Kidney glomerular epithelial cell (primary cell): ENCODE data around the gene ACAN.

Source experiments
- DNase-seq: peaks from one replicate; lab custom pipeline; 2025; lab: John Stamatoyannopoulos, UW

The ACAN gene

DNA sequence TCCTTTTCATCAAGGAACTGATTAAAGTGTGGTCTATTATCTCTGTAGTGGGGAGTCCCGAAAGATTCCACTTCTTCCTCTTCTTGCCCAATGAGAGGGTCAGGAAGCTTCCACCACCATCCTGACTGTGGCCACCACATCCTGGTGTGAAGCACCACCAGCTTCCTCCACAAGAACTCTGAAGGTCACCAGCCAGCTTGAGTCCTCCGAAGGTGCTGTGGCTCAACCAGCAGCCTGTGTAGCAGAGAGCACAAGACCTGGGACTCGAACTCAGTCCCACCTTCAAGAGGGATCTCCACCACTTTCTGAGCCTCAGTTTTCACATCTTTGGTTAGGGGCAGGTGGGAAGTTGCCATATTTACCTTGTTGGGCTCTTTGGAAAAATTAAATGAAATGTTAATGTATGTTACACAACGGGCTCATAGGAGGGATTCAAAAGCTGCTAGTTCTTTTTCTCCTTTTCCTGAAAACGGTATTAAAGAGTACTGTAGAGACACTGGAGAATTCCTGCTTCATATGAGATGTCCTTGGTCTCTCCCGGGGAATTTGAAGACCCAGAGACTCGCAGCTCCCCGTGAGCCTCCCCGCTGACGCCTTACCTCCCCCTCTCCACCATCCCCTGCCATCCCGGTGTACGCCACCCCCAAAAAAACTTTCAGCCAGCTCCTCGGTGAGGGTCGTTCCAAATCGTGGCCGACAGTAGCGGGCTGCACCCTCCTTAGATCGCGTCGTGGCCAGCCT is 816 bp upstream of the ACAN start:
- no peak for DNase-seq

DNA sequence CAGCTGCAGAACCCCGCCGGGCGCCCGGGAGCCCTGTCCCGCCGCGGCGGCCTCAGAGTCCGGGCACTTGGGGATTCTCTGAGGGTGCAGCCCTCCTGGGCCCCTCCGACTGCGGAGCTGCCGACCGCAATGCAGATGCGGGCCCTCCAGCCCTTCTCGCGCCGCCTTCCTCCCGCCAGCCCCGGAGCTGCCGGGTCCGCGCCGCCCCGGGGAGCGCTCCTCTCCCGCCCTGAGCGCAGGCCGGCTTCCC is 320 bp upstream of the ACAN start:
- DNase-seq: no peak

DNA sequence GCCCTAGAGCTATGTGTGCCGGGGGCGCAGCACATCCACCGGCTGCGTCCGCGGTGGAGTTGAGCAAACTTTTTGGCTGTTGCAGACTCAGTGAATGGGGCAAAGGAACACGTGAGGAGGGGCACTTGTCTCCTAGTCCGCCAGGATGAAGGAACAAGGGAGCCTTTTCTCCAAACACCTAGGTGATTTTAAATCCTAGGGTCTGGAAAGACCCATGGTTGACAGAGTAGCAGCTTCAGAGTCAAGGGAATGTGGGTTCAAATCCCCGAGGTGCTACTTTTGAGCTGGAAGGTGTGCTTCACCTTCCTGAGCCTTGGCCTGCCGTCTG is 648 bp downstream of the ACAN start:
- no peak for DNase-seq

GRCh38 chr15:88804257-88804656 is 1.0 kb downstream of the ACAN start:
- DNase-seq: no peak

DNA sequence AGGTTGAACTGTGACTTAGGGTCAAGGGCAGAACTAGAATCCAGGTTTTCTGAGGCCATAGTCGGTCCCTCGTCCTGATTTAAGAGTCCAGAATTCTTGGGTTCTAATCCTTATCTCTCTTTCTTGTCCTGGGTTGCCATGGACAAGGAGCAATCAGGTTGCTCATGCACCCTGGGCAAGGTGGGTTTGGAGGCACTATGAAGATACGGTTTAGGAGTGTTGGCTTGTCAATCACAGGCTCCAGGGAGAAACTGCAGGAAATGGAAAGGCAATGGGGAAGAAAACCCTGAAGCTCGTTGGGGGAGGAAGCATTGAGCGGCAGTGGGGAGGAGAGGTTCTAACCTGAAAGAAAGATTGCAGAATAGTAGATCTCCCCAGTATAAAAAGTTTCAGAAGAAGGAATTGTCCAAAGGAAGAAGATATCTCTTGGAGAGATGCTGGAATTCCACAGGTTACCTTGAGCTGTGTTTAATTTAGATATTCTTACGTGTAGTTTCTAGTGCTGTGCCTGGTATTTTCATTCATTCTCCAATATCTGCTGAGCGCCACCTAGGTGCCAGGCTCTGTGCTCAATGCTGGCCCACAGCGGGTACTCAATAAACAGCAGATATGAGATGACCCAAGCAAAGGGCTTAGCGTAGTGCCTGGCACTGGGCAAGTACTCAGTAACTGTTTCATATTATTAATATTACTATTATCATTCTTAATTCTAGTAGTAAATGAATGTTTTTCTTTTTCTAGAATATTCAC is 2.0 kb downstream of the ACAN start:
- no peak for DNase-seq

GRCh38 chr15:88810446-88810845 is 7.2 kb downstream of the ACAN start:
- no peak for DNase-seq

GRCh38 chr15:88812133-88812532 is 8.9 kb downstream of the ACAN start:
- no peak for DNase-seq

DNA sequence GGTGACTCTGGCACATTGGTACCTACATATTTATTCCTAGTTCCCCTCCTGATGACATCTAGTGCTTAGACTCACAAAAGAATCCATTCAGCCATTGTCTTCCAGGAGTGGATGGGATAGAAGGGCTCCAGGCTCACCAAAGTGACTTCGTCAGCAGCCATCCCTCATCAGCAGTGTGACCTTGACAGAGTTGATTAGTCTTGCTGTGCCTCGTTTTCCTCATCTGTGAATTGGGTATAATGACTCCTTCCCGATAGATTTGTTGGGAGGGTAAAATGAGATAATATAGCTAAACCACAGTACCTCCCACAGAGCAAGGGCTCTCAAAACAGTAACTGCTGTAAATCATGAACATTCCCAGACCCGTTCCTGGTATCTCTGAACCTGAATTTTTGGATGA is 10.7 kb downstream of the ACAN start:
- DNase-seq: no peak

DNA sequence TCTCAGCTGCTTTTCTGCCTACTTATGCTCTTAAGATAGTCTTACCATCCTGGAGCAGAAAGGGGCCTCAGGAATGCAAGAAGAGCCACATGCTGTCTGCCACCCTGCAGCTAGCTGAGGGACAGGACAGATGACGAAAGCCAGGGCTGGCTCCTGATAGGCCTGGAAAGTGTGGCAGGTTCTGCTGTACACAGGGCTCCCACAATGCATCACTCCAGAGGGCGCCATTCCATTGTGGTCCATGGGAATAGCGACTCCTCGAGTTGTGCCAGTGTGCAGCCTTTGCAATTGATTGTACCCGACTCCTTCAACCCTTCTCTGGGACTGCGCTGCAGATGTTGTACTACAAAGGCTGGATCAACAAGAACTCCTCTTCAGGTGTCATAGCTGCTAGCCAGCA is 11.2 kb downstream of the ACAN start:
- no peak for DNase-seq

- no peak for DNase-seq
Measured at GRCh38 chr15:88818920-88819319, 15.7 kb downstream of the ACAN start.

- no peak for DNase-seq
Measured at GRCh38 chr15:88821993-88822392, 18.8 kb downstream of the ACAN start.

GRCh38 chr15:88828791-88829190 is 25.6 kb downstream of the ACAN start:
- no peak for DNase-seq

DNA sequence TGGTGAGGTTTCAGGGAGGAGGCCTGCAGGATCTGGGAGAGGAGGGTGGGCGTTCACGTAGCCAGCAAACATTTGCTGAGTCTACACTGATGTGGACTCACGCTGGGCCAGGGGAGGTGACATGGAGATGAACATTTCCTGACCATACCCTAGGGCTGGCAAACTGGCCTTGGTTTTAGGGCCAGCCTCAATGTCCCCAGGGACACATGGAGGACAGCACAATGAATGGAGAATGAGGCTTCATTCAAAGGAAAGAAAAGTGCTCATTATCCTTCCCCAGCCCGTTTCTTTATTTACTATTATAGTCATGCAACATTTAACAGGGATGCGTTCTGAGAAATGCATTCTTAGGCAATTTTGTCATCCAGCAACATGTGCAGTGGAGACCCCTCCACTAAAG is 26.8 kb downstream of the ACAN start:
- DNase-seq: no peak

GRCh38 chr15:88832820-88833730 is 29.8 kb downstream of the ACAN start:
- DNase-seq: no peak

DNA sequence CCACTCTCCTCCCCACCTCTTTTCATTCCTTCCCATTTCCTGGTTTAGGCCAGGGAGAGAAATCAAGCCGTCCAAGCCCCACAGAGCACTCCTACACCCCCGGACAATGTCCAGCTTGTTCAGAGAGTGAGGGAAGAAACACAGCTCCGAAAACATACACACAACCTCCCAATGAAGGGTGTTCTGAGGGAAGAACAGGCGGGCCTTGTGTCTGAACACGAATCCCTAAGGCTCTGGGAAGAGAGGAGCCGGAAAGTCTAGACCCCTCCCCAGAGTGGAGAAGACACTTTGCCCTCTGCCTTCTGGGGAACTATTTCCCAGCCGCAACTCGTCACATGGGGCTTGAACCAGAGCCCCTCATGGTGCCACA is 30.5 kb downstream of the ACAN start:
- no peak for DNase-seq

DNA sequence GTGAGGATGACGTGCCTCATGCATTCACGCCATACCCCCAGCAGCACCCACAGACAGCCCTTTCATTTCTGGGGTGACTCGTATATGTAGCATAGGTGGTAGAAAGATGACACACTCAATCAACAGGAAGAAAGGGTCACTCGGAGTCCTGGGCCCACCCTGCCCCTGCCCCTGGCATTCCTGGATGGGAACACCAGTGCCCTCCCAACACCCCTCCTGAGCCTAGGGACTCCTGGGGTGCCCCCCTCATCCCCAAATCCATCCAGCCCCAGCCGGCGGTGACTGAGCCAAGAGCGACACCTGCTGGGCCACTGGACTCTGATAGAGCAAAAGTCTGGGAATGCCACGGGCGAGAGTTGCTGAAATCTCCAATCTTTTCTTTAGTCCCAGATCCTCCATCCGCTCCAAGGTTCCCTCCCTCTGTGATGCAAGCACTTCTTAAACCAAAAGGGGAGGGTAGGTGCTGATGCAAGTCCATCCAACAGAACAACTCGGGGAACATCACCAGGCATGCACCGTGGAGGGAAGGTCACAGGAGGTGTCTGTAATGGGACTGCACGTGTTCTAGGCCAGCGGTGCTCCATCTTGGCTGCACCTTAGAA is 31.1 kb downstream of the ACAN start:
- peak; percentile 14 for DNase-seq

GRCh38 chr15:88835119-88835518 is 31.9 kb downstream of the ACAN start:
- no peak for DNase-seq

DNA sequence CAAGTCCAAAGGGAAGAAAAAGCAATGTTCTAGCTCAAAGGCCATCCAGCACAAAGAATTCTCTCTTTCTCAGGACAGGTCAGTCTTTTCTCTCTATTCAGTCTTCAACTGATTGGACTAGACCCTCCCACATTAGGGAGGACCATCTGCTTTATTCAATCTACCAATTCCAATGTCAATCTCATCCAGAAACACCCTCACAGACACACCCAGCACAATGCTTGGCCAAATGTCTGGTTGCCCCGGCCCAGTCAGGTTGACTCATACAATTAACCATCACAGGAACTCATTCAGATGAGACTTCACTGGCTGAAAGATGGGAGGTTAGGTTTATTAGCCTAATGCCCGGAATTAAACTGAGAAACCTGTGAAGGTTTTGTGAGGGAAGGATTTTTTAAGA is 32.4 kb downstream of the ACAN start:
- peak; percentile 11 for DNase-seq

DNA sequence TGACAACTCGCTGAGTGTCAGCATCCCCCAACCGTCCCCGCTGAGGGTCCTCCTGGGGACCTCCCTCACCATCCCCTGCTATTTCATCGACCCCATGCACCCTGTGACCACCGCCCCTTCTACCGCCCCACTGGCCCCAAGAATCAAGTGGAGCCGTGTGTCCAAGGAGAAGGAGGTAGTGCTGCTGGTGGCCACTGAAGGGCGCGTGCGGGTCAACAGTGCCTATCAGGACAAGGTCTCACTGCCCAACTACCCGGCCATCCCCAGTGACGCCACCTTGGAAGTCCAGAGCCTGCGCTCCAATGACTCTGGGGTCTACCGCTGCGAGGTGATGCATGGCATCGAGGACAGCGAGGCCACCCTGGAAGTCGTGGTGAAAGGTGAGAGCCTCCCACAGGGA is 35.4 kb downstream of the ACAN start:
- no peak for DNase-seq

- no peak for DNase-seq
Measured at GRCh38 chr15:88839146-88839545, 35.9 kb downstream of the ACAN start.

DNA sequence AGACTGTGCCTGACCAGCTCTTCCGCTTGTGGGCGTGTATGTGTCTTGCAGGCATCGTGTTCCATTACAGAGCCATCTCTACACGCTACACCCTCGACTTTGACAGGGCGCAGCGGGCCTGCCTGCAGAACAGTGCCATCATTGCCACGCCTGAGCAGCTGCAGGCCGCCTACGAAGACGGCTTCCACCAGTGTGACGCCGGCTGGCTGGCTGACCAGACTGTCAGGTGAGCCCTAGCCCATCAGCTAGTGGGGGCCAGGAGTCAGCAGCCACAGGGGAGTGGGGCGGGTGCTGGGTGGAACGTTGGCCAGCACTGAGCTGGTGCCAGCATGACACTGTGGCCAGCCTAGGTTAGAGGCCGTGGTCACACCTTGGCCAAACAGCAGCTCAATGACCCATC is 36.7 kb downstream of the ACAN start:
- no peak for DNase-seq

GRCh38 chr15:88841236-88841635 is 38.0 kb downstream of the ACAN start:
- DNase-seq: no peak

- no peak for DNase-seq
Measured at GRCh38 chr15:88842156-88842555, 38.9 kb downstream of the ACAN start.
